MCF 10A (cell line): ENCODE data around the gene ISOC2. TPM values are rescaled to one million over a fixed set of nuclear protein-coding genes. Genes with fewer than 3 reads are reported as not detected.
A peak's percentile ranks its signal among the peaks of the same experiment; 100 is the strongest.
"Not testable (repeated sequence)": the region's sequence is repeated elsewhere in the genome, so short reads cannot be mapped to it uniquely, and the experiment has no call there.

Source experiments
- BruUV-seq: library from RNA; stranded (reverse); fragments of 400-500 nt; replicated peaks from 2 replicates; lab custom pipeline; 2021; lab: Mats Ljungman, UMichigan
- CTCF ChIA-PET: fragments of 300-600 bp; sonication (Branson Sonifier 250); formaldehyde crosslinking; extraction: SDS; loops from one replicate; lab custom pipeline; 2021; ENCODE audit warnings: antibody characterized with exemption, inconsistent platforms; lab: Yijun Ruan, JAX
- POLR2A ChIA-PET: fragments of 300-600, 350-650 bp; sonication (Branson Sonifier 250); formaldehyde crosslinking; extraction: SDS; loops from one replicate; lab custom pipeline; 2020; ENCODE audit warnings: antibody characterized with exemption, inconsistent platforms; lab: Yijun Ruan, JAX
- DNase-seq: peaks from one replicate; pipeline ENCODE4 v3.0.0-alpha.2; 2018; ENCODE audit not compliant: unreplicated experiment
- H3K27ac Mint-ChIP-seq: one replicate; pipeline ENCODE4 v1.8.0; 2022; ENCODE audit warnings: mild to moderate bottlenecking, low read depth, mixed read lengths; ENCODE audit not compliant: unreplicated experiment
- H3K27me3 Mint-ChIP-seq: one replicate; pipeline ENCODE4 v1.8.0; 2022; ENCODE audit warnings: mixed read lengths; ENCODE audit not compliant: insufficient read depth, unreplicated experiment
- H3K36me3 Mint-ChIP-seq: one replicate; pipeline ENCODE4 v1.8.0; 2022; ENCODE audit warnings: mild to moderate bottlenecking, moderate library complexity, mixed read lengths; ENCODE audit not compliant: insufficient read depth, unreplicated experiment
- H3K4me1 Mint-ChIP-seq: one replicate; pipeline ENCODE4 v1.8.0; 2022; ENCODE audit warnings: mixed read lengths; ENCODE audit not compliant: insufficient read depth, unreplicated experiment
- H3K4me3 Mint-ChIP-seq: one replicate; pipeline ENCODE4 v1.8.0; 2022; ENCODE audit warnings: mild to moderate bottlenecking, moderate library complexity, mixed read lengths; ENCODE audit not compliant: unreplicated experiment
- H3K9me3 Mint-ChIP-seq: one replicate; pipeline ENCODE4 v1.8.0; 2022; ENCODE audit warnings: mixed read lengths; ENCODE audit not compliant: unreplicated experiment
- CTCF ChIP-seq: fragments of 200-600 bp; IDR thresholded peaks from one replicate; pipeline ENCODE4 v1.8.0; 2022; ENCODE audit warnings: antibody characterized with exemption, mild to moderate bottlenecking; ENCODE audit not compliant: unreplicated experiment
- intact Hi-C: fragments of 100-400 bp; cut with micrococcal nuclease; formaldehyde crosslinking; loops from 2 replicates; pipeline ENCODE4 v1.14.1; 2022
- total RNA-seq: library from RNA; stranded (reverse); gene quantifications from 2 replicates; pipeline ENCODE4 v1.2.3, GENCODE V29; 2022

The ISOC2 gene
- total RNA-seq, 1 experiment from 2014 or later: 59.9 TPM

DNA sequence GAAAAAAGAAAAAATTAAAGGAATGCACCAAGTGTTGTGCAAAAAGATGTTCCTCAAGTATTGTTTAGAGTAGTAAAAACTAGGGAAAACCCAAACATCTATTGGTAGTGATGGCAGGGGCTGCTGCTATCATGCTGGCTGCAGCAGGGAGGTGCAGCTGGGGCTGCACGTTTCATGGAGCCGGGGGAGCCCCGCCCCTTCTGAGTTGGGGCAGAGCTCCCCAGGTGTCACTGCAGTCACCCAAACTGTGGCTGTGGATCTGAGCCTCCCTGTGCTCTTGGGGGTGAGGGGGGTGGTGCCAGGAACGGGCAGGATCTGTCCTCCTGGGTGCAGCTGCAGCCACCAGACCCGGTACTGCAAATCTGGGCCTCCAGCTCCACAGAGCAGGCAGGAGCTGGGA is 42.3 kb downstream of the ISOC2 start:
- no peak for DNase-seq
- Mint-ChIP-seq H3K36me3 (no peaks in the 10 kb centered on the region), H3K4me3 (no peak overlapping the region), H3K4me1 (no peaks in the 10 kb centered on the region), H3K9me3 (no peaks in the 10 kb centered on the region), H3K27ac (no peak overlapping the region), H3K27me3 (no peaks in the 10 kb centered on the region)
- CTCF ChIA-PET: interaction anchor here (0.6 to 4.4 kb wide), 18 partner anchors 9 to 286 kb away, joined by 3 to 29 read pairs (median 5); no protein-coding TSS in a partner anchor
- POLR2A ChIA-PET: interaction anchor here (1.4 kb wide), 1 partner anchor 12 kb away, joined by 3 read pairs; the partner anchor contains the start of gene UBE2S
- BruUV-seq: no TSS peak
- intact Hi-C loops: loop anchor here (10.0 kb wide), 1 partner anchor 86 kb away; no protein-coding TSS in a partner anchor
- TF ChIP-seq CTCF: no peak

DNA sequence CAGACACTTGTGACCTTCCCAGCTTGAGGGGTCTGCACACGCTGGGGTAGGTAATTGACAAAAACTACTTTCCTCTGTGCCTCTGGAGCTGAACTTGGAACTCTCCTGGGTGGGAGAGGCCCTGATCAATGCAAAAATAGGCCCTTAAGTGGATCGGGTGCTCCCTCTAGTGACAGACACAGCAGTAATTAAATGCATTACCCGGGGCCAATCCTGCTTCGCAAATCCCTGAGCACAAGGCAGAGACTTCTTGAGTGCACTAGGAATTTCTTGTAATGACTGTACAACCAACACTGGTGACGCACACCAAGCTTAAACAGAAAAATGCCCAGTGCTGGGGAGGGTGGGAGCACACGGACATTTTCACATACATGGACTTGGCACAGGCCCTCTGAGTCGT is 43.3 kb downstream of the ISOC2 start:
- H3K9me3 Mint-ChIP-seq: no peaks in the 10 kb centered on the region
- H3K4me3 Mint-ChIP-seq: no peak overlapping the region
- no peaks in the 10 kb centered on the region for H3K36me3 Mint-ChIP-seq
- no peak overlapping the region for H3K27ac Mint-ChIP-seq
- intact Hi-C loops: loop anchor here (1.0 to 10.0 kb wide), 3 partner anchors 87 to 277 kb away; no protein-coding TSS in a partner anchor
- peak; percentile 86 for TF ChIP-seq CTCF
- H3K4me1 Mint-ChIP-seq: no peaks in the 10 kb centered on the region
- peak; percentile 86 for DNase-seq
- POLR2A ChIA-PET: interaction anchor here (0.7 to 1.4 kb wide), 3 partner anchors 11 to 126 kb away, joined by 3 to 4 read pairs (median 4); partner anchors contain the start of gene UBE2S
- no TSS peak for BruUV-seq
- CTCF ChIA-PET: interaction anchor here (0.5 to 4.4 kb wide), 39 partner anchors 9 to 319 kb away, joined by 3 to 29 read pairs (median 4); partner anchors contain the start of genes BRSK1, KMT5C and TMEM238
- H3K27me3 Mint-ChIP-seq: no peaks in the 10 kb centered on the region

GRCh38 chr19:55410168-55410567 is 51.3 kb downstream of the ISOC2 start:
- Mint-ChIP-seq H3K27me3 (no peaks in the 10 kb centered on the region), H3K36me3 (peaks cover 31% of the 10 kb centered on the region), H3K9me3 (no peaks in the 10 kb centered on the region), H3K4me1 (peaks cover 15% of the 10 kb centered on the region), H3K27ac (no peak overlapping the region), H3K4me3 (no peak overlapping the region)
- no peak for TF ChIP-seq CTCF
- no TSS peak for BruUV-seq
- DNase-seq: no peak
- intact Hi-C loops: loop anchor here (10.0 kb wide), 1 partner anchor 95 kb away; no protein-coding TSS in a partner anchor
- ChIA-PET CTCF (interaction anchor here (2.3 kb wide), 1 partner anchor 8 kb away, joined by 12 read pairs; no protein-coding TSS in a partner anchor), POLR2A (interaction anchor here (1.2 to 6.1 kb wide), 2 partner anchors 10 to 21 kb away, joined by 4 to 57 read pairs; partner anchors contain the start of gene RPL28)

DNA sequence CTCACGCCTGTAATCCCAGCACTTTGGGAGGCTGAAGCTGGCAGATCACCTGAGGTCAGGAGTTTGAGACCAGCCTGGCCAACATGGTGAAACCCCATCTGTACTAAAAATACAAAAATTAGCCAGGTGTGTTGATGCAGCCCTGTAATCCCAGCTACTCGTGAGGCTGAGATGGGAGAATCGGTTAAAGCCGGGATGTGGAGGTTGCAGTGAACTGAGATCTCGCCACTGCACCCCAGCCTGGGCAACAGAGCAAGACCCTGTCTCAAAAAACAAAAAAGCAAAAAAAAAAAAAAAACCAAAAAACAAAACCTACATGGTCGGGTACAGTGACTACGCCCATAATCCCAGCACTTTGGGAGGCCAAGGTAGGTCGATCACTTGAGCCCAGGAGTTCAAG is 52.3 kb downstream of the ISOC2 start:
- Mint-ChIP-seq H3K4me1 (peaks cover 15% of the 10 kb centered on the region), H3K4me3 (peak overlapping the region; percentile 16), H3K36me3 (peaks cover 39% of the 10 kb centered on the region)
- BruUV-seq, H3K27me3 Mint-ChIP-seq, intact Hi-C loops, DNase-seq, H3K27ac Mint-ChIP-seq, H3K9me3 Mint-ChIP-seq: not testable (repeated sequence)
- ChIA-PET POLR2A (interaction anchor here (0.6 to 6.1 kb wide), 7 partner anchors 20 to 150 kb away, joined by 3 to 57 read pairs (median 4); partner anchors contain the start of genes PPP6R1, RPL28 and TMEM238), CTCF (interaction anchor here (0.6 to 2.3 kb wide), 7 partner anchors 9 to 244 kb away, joined by 3 to 12 read pairs (median 4); no protein-coding TSS in a partner anchor)
